ENCODE results near the gene UGT3A2. TPM values are rescaled to one million over a fixed set of nuclear protein-coding genes. Genes with fewer than 3 reads are reported as not detected.

UGT3A2 gene
- total and polyA plus RNA-seq, 2 experiments from 2014 or later: 17.2 to 27.0 TPM

DNA sequence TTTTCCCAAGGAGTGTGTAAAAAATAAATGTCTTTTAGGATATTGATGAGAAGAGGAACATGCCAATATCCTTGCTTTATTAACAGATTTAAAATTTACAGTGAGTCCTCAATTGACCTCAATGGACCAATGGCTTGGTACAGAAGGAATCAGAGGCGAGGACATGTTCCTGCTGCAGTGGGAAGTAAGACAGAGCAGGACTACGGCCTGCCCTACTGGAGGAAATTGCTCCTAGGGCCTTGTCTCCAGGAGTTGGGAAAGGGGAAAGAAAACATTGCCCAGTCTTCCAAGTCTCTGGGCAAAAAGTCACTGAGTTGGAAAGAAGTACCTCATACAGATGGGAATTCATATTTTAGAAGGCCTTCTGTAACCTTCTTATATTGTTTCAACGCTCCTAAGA, 33.1 kb upstream of the UGT3A2 start (continued):
- no peak for TF ChIP-seq EZH2phosphoT487 (IDR thresholded peaks at IDR 0.05; ENCODE audit: unreplicated experiment)
- TF ChIP-seq NANOG (IDR thresholded peaks at IDR 0.05; ENCODE audit: borderline replicate concordance): no peak
- TF ChIP-seq EZH2 (IDR thresholded peaks at IDR 0.05; ENCODE audit: low read depth, unreplicated experiment): no peak
- no peak for TF ChIP-seq ZNF331 (CRISPR knock-in tag; IDR thresholded peaks at IDR 0.05; ENCODE audit: low read depth)
- TF ChIP-seq, protein P1, sequence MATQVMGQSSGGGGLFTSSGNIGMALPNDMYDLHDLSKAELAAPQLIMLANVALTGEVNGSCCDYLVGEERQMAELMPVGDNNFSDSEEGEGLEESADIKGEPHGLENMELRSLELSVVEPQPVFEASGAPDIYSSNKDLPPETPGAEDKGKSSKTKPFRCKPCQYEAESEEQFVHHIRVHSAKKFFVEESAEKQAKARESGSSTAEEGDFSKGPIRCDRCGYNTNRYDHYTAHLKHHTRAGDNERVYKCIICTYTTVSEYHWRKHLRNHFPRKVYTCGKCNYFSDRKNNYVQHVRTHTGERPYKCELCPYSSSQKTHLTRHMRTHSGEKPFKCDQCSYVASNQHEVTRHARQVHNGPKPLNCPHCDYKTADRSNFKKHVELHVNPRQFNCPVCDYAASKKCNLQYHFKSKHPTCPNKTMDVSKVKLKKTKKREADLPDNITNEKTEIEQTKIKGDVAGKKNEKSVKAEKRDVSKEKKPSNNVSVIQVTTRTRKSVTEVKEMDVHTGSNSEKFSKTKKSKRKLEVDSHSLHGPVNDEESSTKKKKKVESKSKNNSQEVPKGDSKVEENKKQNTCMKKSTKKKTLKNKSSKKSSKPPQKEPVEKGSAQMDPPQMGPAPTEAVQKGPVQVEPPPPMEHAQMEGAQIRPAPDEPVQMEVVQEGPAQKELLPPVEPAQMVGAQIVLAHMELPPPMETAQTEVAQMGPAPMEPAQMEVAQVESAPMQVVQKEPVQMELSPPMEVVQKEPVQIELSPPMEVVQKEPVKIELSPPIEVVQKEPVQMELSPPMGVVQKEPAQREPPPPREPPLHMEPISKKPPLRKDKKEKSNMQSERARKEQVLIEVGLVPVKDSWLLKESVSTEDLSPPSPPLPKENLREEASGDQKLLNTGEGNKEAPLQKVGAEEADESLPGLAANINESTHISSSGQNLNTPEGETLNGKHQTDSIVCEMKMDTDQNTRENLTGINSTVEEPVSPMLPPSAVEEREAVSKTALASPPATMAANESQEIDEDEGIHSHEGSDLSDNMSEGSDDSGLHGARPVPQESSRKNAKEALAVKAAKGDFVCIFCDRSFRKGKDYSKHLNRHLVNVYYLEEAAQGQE (IDR thresholded peaks at IDR 0.05; ENCODE audit: unreplicated experiment): no peak
- no peak for TF ChIP-seq JUNB (IDR thresholded peaks at IDR 0.05; ENCODE audit: unreplicated experiment)

DNA sequence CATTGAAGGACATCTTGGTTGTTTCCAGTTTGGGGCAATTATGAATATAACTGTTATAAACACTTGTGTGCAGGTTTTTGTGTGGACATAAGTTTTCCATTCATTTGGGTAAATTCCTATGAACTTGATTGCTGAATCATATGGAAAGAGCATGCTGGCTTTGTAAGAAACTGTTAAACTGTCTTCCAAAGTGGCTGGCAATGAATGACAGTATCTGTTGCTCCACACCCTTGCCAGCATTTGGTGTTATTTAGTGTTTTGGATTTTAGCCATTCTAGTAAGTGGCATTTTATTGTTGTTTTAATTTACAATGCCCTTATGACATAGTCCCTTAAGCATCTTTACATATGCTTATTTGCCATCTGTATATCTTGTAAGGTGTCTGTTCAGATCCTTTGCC, 29.8 kb upstream of the UGT3A2 start:
- Histone ChIP-seq H3K36me3 (ENCODE audit: insufficient read depth) (no peaks in the 10 kb centered on the region), H3F3A (replicated peaks; ENCODE audit: low read depth) (no peaks in the 10 kb centered on the region), H3K9me2 (ENCODE audit: insufficient read depth) (no peaks in the 10 kb centered on the region), H3K27me3 (ENCODE audit: insufficient read depth) (no peaks in the 10 kb centered on the region), H3K79me2 (replicated peaks; ENCODE audit: insufficient read depth) (no peaks in the 10 kb centered on the region), H3K4me3 (no peak overlapping the region), H3K4me2 (no peak overlapping the region), H4K20me1 (replicated peaks; ENCODE audit: insufficient read depth) (no peaks in the 10 kb centered on the region), H2AFZ (no peak overlapping the region), H3K4me1 (ENCODE audit: insufficient read depth) (peaks cover 23% of the 10 kb centered on the region), H3K27ac (ENCODE audit: low read depth) (no peak overlapping the region)
- Mint-ChIP-seq H3K4me1 (peaks cover 15% of the 10 kb centered on the region), H3K27me3 (ENCODE audit: insufficient read depth, low read depth, poor library complexity) (no peaks in the 10 kb centered on the region), H3K36me3 (ENCODE audit: low read depth) (no peaks in the 10 kb centered on the region), H3K9me3 (peaks cover under 1% of the 10 kb centered on the region; the same call in 2 of the 3 replicates), H3K4me3 (no peak overlapping the region), H3K27ac (no peak overlapping the region)
- DNase-seq (ENCODE audit: low spot score) (no peak), ATAC-seq (no peak)
- TF ChIP-seq, protein P1 (IDR thresholded peaks at IDR 0.05; ENCODE audit: unreplicated experiment): no peak
- TF ChIP-seq POLR2AphosphoS5 (IDR thresholded peaks at IDR 0.05; ENCODE audit: low read depth): no peak
- TF ChIP-seq, protein P2, sequence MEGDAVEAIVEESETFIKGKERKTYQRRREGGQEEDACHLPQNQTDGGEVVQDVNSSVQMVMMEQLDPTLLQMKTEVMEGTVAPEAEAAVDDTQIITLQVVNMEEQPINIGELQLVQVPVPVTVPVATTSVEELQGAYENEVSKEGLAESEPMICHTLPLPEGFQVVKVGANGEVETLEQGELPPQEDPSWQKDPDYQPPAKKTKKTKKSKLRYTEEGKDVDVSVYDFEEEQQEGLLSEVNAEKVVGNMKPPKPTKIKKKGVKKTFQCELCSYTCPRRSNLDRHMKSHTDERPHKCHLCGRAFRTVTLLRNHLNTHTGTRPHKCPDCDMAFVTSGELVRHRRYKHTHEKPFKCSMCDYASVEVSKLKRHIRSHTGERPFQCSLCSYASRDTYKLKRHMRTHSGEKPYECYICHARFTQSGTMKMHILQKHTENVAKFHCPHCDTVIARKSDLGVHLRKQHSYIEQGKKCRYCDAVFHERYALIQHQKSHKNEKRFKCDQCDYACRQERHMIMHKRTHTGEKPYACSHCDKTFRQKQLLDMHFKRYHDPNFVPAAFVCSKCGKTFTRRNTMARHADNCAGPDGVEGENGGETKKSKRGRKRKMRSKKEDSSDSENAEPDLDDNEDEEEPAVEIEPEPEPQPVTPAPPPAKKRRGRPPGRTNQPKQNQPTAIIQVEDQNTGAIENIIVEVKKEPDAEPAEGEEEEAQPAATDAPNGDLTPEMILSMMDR (conservative IDR thresholded peaks at IDR 0.05; ENCODE audit: low read depth in 2 of 2): no peak
- TF ChIP-seq EZH2 (IDR thresholded peaks at IDR 0.05; ENCODE audit: low read depth, unreplicated experiment): no peak
- TF ChIP-seq JUNB (IDR thresholded peaks at IDR 0.05; ENCODE audit: unreplicated experiment): no peak
- no peak for TF ChIP-seq ZNF331 (CRISPR knock-in tag; IDR thresholded peaks at IDR 0.05; ENCODE audit: low read depth)
- no peak for TF ChIP-seq ZNF114 (CRISPR knock-in tag; IDR thresholded peaks at IDR 0.05)
- no peak for TF ChIP-seq CREB1 (CRISPR knock-in tag; IDR thresholded peaks at IDR 0.05; ENCODE audit: low read depth)
- TF ChIP-seq STAT1 (IDR thresholded peaks at IDR 0.05; ENCODE audit: unreplicated experiment): no peak
- TF ChIP-seq NANOG (IDR thresholded peaks at IDR 0.05; ENCODE audit: borderline replicate concordance): no peak
- no peak for TF ChIP-seq EZH2phosphoT487 (IDR thresholded peaks at IDR 0.05; ENCODE audit: unreplicated experiment)
